ENCODE measurements around the gene ATG16L2. TPM values are rescaled to one million over a fixed set of nuclear protein-coding genes. Genes with fewer than 3 reads are reported as not detected.
A peak's percentile ranks its signal among the peaks of the same experiment; 100 is the strongest.

Gene ATG16L2
- total RNA-seq, 3 donors from 2014 or later (not counting 1 experiment from before 2014, with no cell fraction given) = 172 to 190 (median 179) TPM

GRCh38 chr11:72783144-72783905, 30.9 kb upstream of the ATG16L2 start:
- no peaks in the 10 kb centered on the region for H3K36me3 ChIP-seq (ENCODE audit: control insufficient read depth, insufficient read depth, low read length)
- H3K4me1 Mint-ChIP-seq = peaks cover 20 to 21% of the 10 kb centered on the region in 2 donors
- intact Hi-C loops (cut with micrococcal nuclease) = no loop called here
- no peaks in the 10 kb centered on the region for H3K27me3 ChIP-seq (ENCODE audit: control insufficient read depth, insufficient read depth, low read length)
- H3K36me3 Mint-ChIP-seq = no peaks in the 10 kb centered on the region
- no peak for DNase-seq
- TF ChIP-seq, protein P1, sequence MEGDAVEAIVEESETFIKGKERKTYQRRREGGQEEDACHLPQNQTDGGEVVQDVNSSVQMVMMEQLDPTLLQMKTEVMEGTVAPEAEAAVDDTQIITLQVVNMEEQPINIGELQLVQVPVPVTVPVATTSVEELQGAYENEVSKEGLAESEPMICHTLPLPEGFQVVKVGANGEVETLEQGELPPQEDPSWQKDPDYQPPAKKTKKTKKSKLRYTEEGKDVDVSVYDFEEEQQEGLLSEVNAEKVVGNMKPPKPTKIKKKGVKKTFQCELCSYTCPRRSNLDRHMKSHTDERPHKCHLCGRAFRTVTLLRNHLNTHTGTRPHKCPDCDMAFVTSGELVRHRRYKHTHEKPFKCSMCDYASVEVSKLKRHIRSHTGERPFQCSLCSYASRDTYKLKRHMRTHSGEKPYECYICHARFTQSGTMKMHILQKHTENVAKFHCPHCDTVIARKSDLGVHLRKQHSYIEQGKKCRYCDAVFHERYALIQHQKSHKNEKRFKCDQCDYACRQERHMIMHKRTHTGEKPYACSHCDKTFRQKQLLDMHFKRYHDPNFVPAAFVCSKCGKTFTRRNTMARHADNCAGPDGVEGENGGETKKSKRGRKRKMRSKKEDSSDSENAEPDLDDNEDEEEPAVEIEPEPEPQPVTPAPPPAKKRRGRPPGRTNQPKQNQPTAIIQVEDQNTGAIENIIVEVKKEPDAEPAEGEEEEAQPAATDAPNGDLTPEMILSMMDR (IDR thresholded peaks at IDR 0.05) = no peak
- peaks cover 0 to 7% of the 10 kb centered on the region in 2 donors for H3K27me3 Mint-ChIP-seq (ENCODE audit: low read depth in 2 of 2)
- H3K4me3 ChIP-seq (ENCODE audit: low read length) = no peak overlapping the region
- H3K4me3 Mint-ChIP-seq = no peak overlapping the region
- 96% methylated on average over 2 of the region's 2 CpGs for WGBS (ENCODE audit: insufficient coverage)
- H3K4me1 ChIP-seq (ENCODE audit: control insufficient read depth, insufficient read depth, low read length) = peaks cover 49% of the 10 kb centered on the region
- peak overlapping the region; percentile 73 to 83 for H3K27ac Mint-ChIP-seq
- no peak overlapping the region for H3K27ac ChIP-seq (ENCODE audit: low read length)
- H3K9me3 ChIP-seq (ENCODE audit: control insufficient read depth, insufficient read depth, low read length) = no peaks in the 10 kb centered on the region
- ATAC-seq = no peak
- H3K9me3 Mint-ChIP-seq = no peaks in the 10 kb centered on the region

GRCh38 chr11:72784662-72785061, 29.5 kb upstream of the ATG16L2 start:
- ATAC-seq = no peak
- Mint-ChIP-seq H3K36me3 (no peaks in the 10 kb centered on the region), H3K27ac (no peak overlapping the region), H3K27me3 (ENCODE audit: low read depth in 2 of 2) (peaks cover 0 to 7% of the 10 kb centered on the region in 2 donors), H3K9me3 (no peaks in the 10 kb centered on the region), H3K4me1 (peaks cover 16 to 17% of the 10 kb centered on the region in 2 donors), H3K4me3 (no peak overlapping the region)
- TF ChIP-seq, protein P1 (IDR thresholded peaks at IDR 0.05) = no peak
- intact Hi-C loops (cut with micrococcal nuclease) = no loop called here
- Histone ChIP-seq H3K27ac (ENCODE audit: low read length) (no peak overlapping the region), H3K36me3 (ENCODE audit: control insufficient read depth, insufficient read depth, low read length) (no peaks in the 10 kb centered on the region), H3K4me1 (ENCODE audit: control insufficient read depth, insufficient read depth, low read length) (peaks cover 46% of the 10 kb centered on the region), H3K27me3 (ENCODE audit: control insufficient read depth, insufficient read depth, low read length) (no peaks in the 10 kb centered on the region), H3K4me3 (ENCODE audit: low read length) (no peak overlapping the region), H3K9me3 (ENCODE audit: control insufficient read depth, insufficient read depth, low read length) (no peaks in the 10 kb centered on the region)
- 94% methylated on average over 9 of the region's 10 CpGs for WGBS (ENCODE audit: insufficient coverage)
- no peak for DNase-seq

GRCh38 chr11:72786305-72787215, 27.7 kb upstream of the ATG16L2 start:
- ATAC-seq = no peak

More at GRCh38 chr11:72786305-72787215, 27.7 kb upstream of the ATG16L2 start:
- Histone ChIP-seq H3K4me3 (ENCODE audit: low read length) (no peak overlapping the region), H3K27ac (ENCODE audit: low read length) (peak overlapping the region; percentile 20), H3K4me1 (ENCODE audit: control insufficient read depth, insufficient read depth, low read length) (peaks cover 30% of the 10 kb centered on the region), H3K27me3 (ENCODE audit: control insufficient read depth, insufficient read depth, low read length) (no peaks in the 10 kb centered on the region), H3K9me3 (ENCODE audit: control insufficient read depth, insufficient read depth, low read length) (no peaks in the 10 kb centered on the region), H3K36me3 (ENCODE audit: control insufficient read depth, insufficient read depth, low read length) (no peaks in the 10 kb centered on the region)
- Mint-ChIP-seq H3K27ac (no peak overlapping the region), H3K27me3 (ENCODE audit: low read depth in 2 of 2) (peaks cover 0 to 7% of the 10 kb centered on the region in 2 donors), H3K36me3 (no peaks in the 10 kb centered on the region), H3K4me1 (peaks cover 12 to 13% of the 10 kb centered on the region in 2 donors), H3K4me3 (no peak overlapping the region), H3K9me3 (no peaks in the 10 kb centered on the region)
- TF ChIP-seq, protein P1 (IDR thresholded peaks at IDR 0.05) = no peak
- intact Hi-C loops (cut with micrococcal nuclease) = no loop called here
- WGBS (ENCODE audit: insufficient coverage) = 97% methylated on average over 8 of the region's 8 CpGs
- DNase-seq = no peak

Measured in natural killer cell (primary cell).